Fibroblast of lung (primary cell): ENCODE measurements around the gene ZNF800.

ENCODE experiments used
- CTCF ChIP-seq, 2 donors: IDR thresholded peaks in 1 of 2; conservative IDR thresholded peaks in 1 of 2; 1 replicate in 1 of 2; 2 replicates in 1 of 2; pipeline ENCODE4 v1.5.1; 2011 to 2012; ENCODE audit warnings: low read length in 2 of 2, control low read depth in 1 of 2, inconsistent platforms in 1 of 2, low read depth in 1 of 2, mild to moderate bottlenecking in 1 of 2
- EZH2 ChIP-seq: IDR thresholded peaks from 2 replicates; pipeline ENCODE4 v1.5.1; 2012; ENCODE audit warnings: low read length, control low read depth, mild to moderate bottlenecking; ENCODE audit errors: missing control alignments

GRCh38 chr7:127413326-127413725, 20.8 kb upstream of the ZNF800 start:
- no peak for TF ChIP-seq CTCF (conservative IDR thresholded peaks at IDR 0.05 in 1 of 2, IDR thresholded peaks at IDR 0.05 in 1 of 2; ENCODE audit: low read depth in 1 of 2, low read length in 2 of 2)
- no peak for TF ChIP-seq EZH2
